ENCODE data around the gene LPCAT1.

DNA sequence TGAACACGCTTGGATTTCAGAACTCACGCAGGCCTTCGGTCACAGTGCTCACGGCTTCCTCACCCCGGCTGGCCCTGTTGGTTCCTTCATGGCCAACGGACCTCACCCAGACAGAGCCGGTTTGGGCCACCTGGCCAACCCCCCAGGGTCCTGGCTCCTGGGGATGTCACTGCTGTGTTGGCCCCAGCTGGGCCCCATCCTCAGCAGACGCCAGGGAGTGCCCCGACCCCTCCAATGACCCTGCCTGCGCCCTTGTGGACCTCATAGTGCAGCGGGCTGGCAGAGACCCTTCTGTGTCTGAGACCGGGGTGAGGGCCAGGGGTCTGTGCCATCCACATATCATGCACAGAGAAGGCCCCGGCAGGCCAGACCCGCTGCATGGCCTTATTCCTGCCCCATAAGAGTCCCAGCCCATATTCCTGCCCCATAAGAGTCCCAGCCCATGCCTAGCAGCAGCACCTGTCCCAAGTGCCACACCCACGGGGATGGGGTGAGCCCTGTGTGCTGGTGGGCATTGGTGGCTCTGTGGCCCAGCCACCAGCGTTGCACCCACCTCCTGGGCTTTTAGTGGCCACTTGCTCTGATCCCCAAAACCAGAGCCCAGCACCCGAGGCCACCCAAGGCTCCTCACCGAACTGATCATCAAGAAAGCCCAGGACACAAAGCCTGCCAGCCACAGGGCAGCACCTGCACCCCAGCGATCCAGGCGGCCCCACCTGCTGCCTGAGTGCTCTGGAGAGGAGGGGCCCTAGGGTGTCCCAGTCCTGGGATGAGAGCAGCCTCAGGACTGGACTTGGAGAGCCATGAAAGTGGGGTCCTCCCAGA is 1.3 kb upstream of the LPCAT1 start:
- TF ChIP-seq POLR2AphosphoS5 (IDR thresholded peaks at IDR 0.05; ENCODE audit: low read length) (no peak), FOS (IDR thresholded peaks at IDR 0.05; ENCODE audit: borderline replicate concordance, extremely low read depth, insufficient read length) (no peak), TARDBP (IDR thresholded peaks at IDR 0.05; ENCODE audit: borderline replicate concordance) (no peak), POLR2A (IDR thresholded peaks at IDR 0.05; ENCODE audit: low read depth, low read length) (no peak)
